Lower leg skin (tissue), 3 donors: ENCODE results near the gene MISP.

Source experiments
- POLR2A ChIP-seq, 2 donors: fragments of 450-650 bp; IDR thresholded peaks; one replicate each; pipeline ENCODE4 v1.6.1; 2016 to 2017; ENCODE audit warnings: antibody characterized with exemption in 2 of 2, mild to moderate bottlenecking in 1 of 2, moderate library complexity in 1 of 2
- TF ChIP-seq, protein P1 (sequence below), 3 donors: fragments of 450-650 bp; IDR thresholded peaks; one replicate each; pipeline ENCODE4 v1.5.1; 2016; ENCODE audit warnings: antibody characterized with exemption in 3 of 3, mild to moderate bottlenecking in 3 of 3, moderate library complexity in 2 of 3

DNA sequence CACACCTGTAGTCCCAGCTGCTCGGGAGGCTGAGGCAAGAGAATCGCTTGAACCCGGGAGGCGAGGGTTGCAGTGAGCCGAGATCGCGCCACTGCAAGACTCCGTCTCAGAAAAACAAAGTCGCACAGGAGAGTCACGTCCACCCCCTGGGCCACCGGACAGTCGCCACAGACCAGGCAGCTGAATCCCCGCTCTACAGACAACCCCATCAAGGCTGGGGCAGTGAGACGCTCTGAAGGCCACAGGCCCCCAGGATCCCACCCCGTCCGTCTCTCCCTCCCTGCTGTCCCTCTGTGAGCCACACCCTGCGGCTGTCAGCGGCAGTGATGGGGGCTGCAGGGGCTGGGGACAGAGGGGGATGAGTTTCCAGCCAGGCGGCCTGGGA lies 30.9 kb downstream of the MISP start:
- TF ChIP-seq POLR2A (IDR thresholded peaks at IDR 0.05), result no peak
- TF ChIP-seq, protein P1, sequence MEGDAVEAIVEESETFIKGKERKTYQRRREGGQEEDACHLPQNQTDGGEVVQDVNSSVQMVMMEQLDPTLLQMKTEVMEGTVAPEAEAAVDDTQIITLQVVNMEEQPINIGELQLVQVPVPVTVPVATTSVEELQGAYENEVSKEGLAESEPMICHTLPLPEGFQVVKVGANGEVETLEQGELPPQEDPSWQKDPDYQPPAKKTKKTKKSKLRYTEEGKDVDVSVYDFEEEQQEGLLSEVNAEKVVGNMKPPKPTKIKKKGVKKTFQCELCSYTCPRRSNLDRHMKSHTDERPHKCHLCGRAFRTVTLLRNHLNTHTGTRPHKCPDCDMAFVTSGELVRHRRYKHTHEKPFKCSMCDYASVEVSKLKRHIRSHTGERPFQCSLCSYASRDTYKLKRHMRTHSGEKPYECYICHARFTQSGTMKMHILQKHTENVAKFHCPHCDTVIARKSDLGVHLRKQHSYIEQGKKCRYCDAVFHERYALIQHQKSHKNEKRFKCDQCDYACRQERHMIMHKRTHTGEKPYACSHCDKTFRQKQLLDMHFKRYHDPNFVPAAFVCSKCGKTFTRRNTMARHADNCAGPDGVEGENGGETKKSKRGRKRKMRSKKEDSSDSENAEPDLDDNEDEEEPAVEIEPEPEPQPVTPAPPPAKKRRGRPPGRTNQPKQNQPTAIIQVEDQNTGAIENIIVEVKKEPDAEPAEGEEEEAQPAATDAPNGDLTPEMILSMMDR (IDR thresholded peaks at IDR 0.05), result no peak
